Measurements from ENCODE around the gene CCDC12. TPM values are rescaled to one million over a fixed set of nuclear protein-coding genes. Genes with fewer than 3 reads are reported as not detected.

Gene CCDC12
- total and polyA plus RNA-seq, 3 donors from 2014 or later: 43.3 to 66.6 (median 59.6) TPM

GRCh38 chr3:46994801-46995731, 18.5 kb upstream of the CCDC12 start:
- no peak overlapping the region for H3K4me3 ChIP-seq

GRCh38 chr3:46993986-46994385, 17.4 kb upstream of the CCDC12 start:
- Histone ChIP-seq H3K4me1 (no peaks in the 10 kb centered on the region), H3K9me3 (no peaks in the 10 kb centered on the region), H3K27ac (no peak overlapping the region), H3K4me3 (no peak overlapping the region), H3K36me3 (ENCODE audit: low read depth, missing control alignments) (no peaks in the 10 kb centered on the region), H3K27me3 (no peaks in the 10 kb centered on the region)
- no peak for DNase-seq
- TF ChIP-seq POLR2A (IDR thresholded peaks at IDR 0.05) (no peak), CTCF (IDR thresholded peaks at IDR 0.05) (no peak)
- 91 to 93% methylated on average over 3 to 7 of the region's 7 CpGs for WGBS, 2 donors
- intact Hi-C loops (cut with DNase I; ENCODE audit: low total_unique reads): no loop called here

More at GRCh38 chr3:46994801-46995731, 18.5 kb upstream of the CCDC12 start:
- Histone ChIP-seq H3K4me1 (no peaks in the 10 kb centered on the region), H3K36me3 (ENCODE audit: low read depth, missing control alignments) (no peaks in the 10 kb centered on the region), H3K27ac (no peak overlapping the region), H3K27me3 (no peaks in the 10 kb centered on the region), H3K9me3 (no peaks in the 10 kb centered on the region)
- intact Hi-C loops (cut with DNase I; ENCODE audit: low total_unique reads): loop anchor here (5.0 kb wide), 1 partner anchor 73 kb away; no protein-coding TSS in a partner anchor
- no peak for DNase-seq
- TF ChIP-seq CTCF (IDR thresholded peaks at IDR 0.05) (no peak), POLR2A (IDR thresholded peaks at IDR 0.05) (no peak)
- 96% methylated on average over 6 to 22 of the region's 29 CpGs for WGBS, 2 donors

GRCh38 chr3:46993292-46993691, 16.7 kb upstream of the CCDC12 start:
- no peak for TF ChIP-seq POLR2A (IDR thresholded peaks at IDR 0.05)
- no peak for TF ChIP-seq CTCF (IDR thresholded peaks at IDR 0.05)
- intact Hi-C loops (cut with DNase I; ENCODE audit: low total_unique reads): no loop called here
- Histone ChIP-seq H3K36me3 (ENCODE audit: low read depth, missing control alignments) (no peaks in the 10 kb centered on the region), H3K4me3 (no peak overlapping the region), H3K27me3 (no peaks in the 10 kb centered on the region), H3K4me1 (no peaks in the 10 kb centered on the region), H3K27ac (no peak overlapping the region), H3K9me3 (no peaks in the 10 kb centered on the region)
- WGBS, 2 donors: 73 to 94% methylated on average over 2 of the region's 2 CpGs
- no peak for DNase-seq

GRCh38 chr3:46992231-46992630, 15.7 kb upstream of the CCDC12 start:
- no peaks in the 10 kb centered on the region for H3K4me1 ChIP-seq
- no peak for DNase-seq
- H3K27ac ChIP-seq: no peak overlapping the region
- H3K36me3 ChIP-seq (ENCODE audit: low read depth, missing control alignments): no peaks in the 10 kb centered on the region
- TF ChIP-seq CTCF (IDR thresholded peaks at IDR 0.05) (no peak), POLR2A (IDR thresholded peaks at IDR 0.05) (no peak)
- H3K4me3 ChIP-seq: no peak overlapping the region
- H3K27me3 ChIP-seq: no peaks in the 10 kb centered on the region
- WGBS, 2 donors: 88 to 95% methylated on average over 9 of the region's 9 CpGs
- intact Hi-C loops (cut with DNase I; ENCODE audit: low total_unique reads): no loop called here
- no peaks in the 10 kb centered on the region for H3K9me3 ChIP-seq
